AG09319 (cell line): ENCODE results near the gene CLPSL2.

Experiments used
- DNase-seq: peaks from one replicate; pipeline ENCODE4 v3.0.0-alpha.2; 2010; ENCODE audit warnings: low read depth; ENCODE audit errors: extremely low read depth
- CTCF ChIP-seq: IDR thresholded peaks from 2 replicates; pipeline ENCODE4 v1.5.1; 2011; ENCODE audit warnings: low read depth, mild to moderate bottlenecking, inconsistent platforms, low read length, moderate library complexity

CLPSL2 gene

GRCh38 chr6:35769211-35769610 lies 7.2 kb upstream of the CLPSL2 start:
- no peak for TF ChIP-seq CTCF
- DNase-seq = no peak

GRCh38 chr6:35771343-35771627 lies 5.1 kb upstream of the CLPSL2 start:
- TF ChIP-seq CTCF = no peak
- DNase-seq = no peak

- DNase-seq = no peak
- TF ChIP-seq CTCF = no peak
Observed at GRCh38 chr6:35774116-35774794, 2.1 kb upstream of the CLPSL2 start.

GRCh38 chr6:35775031-35775430 lies 1.4 kb upstream of the CLPSL2 start:
- no peak for TF ChIP-seq CTCF
- DNase-seq = no peak

- TF ChIP-seq CTCF = no peak
- DNase-seq = no peak
Observed at GRCh38 chr6:35777356-35778102, 1.1 kb downstream of the CLPSL2 start.

GRCh38 chr6:35778437-35778836 lies 2.0 kb downstream of the CLPSL2 start:
- no peak for TF ChIP-seq CTCF

GRCh38 chr6:35780719-35781118 lies 4.3 kb downstream of the CLPSL2 start, which contains the start of gene CLPSL1:
CLPSL1 (plus strand) TSS chr6:35781019; CDS start chr6:35781111, 92 bp downstream.
- TF ChIP-seq CTCF = no peak
- no peak for DNase-seq

More at GRCh38 chr6:35778437-35778836, 2.0 kb downstream of the CLPSL2 start:
- DNase-seq = no peak
